HG03095 (cell line): ENCODE results near the gene TUSC1.
"Not testable (repeated sequence)": the region's sequence is repeated elsewhere in the genome, so short reads cannot be mapped to it uniquely, and the experiment has no call there.

Source experiments
- ATAC-seq: cut with Tn5 transposase; IDR thresholded peaks from one replicate; pipeline ENCODE4 v1.9.1; 2021; ENCODE audit warnings: moderate library complexity; ENCODE audit not compliant: unreplicated experiment

Gene TUSC1

DNA sequence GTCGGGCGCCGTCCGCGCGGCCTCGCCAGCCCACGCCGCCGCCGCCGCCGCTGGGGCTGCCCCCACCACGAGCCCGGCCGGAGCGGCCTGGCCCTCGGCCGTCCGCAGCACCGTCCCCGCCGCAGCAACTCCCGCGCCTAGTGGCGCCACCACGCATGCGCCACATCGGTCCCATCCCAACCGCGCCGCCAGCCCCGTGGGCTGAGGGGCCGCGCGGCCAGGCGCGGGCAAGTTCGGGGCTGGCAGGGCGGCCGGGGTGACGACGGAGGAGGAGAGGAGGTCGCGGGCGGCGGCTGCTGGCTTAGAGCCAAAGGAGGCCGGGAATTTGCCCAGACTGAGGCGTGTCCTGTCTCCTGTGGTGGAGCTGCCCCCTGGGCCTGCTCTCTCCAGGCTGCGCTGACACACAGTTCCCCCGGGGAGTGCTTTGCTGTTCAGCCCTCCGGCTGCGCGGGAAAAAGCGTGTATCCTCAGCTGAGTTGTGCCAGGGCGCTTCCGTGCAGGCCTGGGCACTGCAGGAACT lies at the start of gene TUSC1:
TUSC1 (minus strand) TSS at position 298 of the 520 bp plus-strand sequence; CDS start at position 166, 132 bp downstream.
- peak; percentile 64 for ATAC-seq

DNA sequence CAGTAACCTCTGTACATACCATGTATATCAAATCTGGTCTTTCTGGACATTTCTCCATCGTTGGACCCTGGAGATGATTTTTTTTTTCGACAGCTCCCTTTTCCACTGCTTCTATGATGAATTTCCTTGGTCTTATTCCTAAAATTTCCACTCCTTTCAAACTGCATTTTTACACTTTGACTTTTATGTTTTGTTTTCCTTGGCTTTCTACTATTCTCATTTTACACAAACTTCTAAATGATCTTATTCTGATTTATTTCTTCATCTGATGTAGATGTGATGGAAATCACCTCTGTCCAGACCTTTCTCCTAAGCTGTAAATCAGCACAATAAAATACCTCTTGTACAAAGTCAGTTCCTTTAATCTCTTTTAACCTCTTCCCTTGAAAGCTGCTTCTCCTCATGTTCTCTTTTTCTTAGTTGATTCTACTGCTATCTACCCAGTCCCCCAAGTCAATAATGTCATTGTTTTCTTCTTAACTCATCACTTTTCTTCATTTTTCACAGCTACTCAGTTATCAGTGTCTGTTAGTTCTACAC lies 48.7 kb upstream of the TUSC1 start:
- no peak for ATAC-seq

DNA sequence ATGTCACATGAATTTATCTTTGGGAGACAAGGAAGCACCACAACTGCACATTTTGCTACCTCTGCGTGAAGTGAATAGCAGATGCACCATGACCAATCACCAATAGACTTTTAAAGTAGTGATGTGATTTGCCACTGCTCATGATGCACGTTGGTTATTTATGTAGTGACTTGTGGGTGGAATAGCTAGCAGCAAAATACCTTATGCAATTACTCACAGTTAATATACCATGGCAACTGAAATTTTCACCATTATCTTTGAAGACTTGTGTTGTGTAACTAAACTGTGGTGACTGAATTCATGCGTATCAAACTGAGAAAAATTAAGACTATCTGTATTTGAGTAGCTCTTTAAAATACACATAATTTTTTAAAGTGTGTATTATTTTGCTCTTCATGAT lies 46.2 kb upstream of the TUSC1 start:
- ATAC-seq = no peak

DNA sequence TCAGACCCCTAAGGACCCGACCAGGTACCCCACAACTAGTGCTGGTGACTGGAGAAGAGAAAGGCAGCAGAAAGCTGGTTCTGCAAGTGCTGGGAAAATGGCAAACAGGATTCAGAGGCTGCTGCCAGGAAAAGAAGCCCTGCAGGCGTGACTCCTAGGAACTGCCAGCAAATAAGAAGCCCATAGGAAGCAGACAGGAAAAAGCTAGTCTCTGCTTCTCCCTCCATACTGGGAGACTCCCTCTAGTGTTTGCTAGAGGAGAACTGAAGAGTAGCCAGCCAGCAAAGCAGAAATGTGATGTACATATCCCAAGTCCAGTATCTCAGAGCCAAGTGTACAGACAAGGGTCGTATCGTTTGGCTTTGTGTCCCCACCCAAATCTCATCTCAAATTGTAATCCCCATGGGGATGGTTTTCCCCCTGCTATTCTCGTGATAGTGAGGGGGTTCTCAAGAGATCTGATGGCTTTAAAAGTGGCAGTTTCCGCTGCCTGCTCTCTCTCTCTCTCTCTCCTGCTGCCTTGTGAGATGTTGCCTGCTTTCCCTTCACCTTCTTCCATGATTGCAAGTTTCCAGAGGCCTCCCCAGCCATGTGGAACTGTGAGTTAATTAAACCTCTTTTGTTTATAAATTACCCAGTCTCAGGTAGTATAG lies 38.1 kb upstream of the TUSC1 start:
- no peak for ATAC-seq

DNA sequence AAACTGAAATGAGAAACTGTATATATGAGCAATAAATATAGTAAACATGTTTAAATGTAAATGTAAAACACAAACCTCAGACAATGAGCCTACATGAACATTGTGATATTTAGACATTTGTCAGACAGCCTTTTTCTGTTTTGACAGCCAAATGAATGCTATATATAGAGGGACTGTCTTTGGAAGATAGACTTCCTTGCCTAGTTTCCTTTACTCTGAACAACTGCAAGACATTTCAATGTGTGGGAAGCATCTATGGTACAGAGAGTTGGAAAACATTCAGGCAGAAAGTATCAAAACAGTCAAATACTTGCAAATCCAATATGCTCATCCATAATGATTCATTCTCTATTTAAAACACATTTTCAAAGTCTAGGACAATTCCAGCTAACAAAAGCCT lies 31.7 kb upstream of the TUSC1 start:
- no peak for ATAC-seq

DNA sequence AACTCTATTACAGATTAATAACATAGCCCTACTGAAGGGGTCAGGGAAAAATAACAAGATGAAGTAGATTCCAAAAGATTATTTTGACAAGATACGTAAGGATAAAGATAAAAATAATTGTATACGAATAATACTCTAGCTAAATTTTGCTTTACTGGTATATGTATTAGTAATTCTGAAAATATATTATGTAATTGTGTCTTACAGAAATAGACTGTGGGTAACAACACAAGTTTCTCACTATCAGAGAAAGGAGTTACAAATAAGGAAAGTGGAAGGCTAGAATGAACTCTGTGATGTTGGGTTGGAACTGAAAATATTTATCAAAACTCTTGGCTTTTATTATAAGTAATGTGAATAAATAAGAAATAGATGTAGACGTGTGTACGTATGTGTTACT lies 26.6 kb upstream of the TUSC1 start:
- ATAC-seq = no peak

DNA sequence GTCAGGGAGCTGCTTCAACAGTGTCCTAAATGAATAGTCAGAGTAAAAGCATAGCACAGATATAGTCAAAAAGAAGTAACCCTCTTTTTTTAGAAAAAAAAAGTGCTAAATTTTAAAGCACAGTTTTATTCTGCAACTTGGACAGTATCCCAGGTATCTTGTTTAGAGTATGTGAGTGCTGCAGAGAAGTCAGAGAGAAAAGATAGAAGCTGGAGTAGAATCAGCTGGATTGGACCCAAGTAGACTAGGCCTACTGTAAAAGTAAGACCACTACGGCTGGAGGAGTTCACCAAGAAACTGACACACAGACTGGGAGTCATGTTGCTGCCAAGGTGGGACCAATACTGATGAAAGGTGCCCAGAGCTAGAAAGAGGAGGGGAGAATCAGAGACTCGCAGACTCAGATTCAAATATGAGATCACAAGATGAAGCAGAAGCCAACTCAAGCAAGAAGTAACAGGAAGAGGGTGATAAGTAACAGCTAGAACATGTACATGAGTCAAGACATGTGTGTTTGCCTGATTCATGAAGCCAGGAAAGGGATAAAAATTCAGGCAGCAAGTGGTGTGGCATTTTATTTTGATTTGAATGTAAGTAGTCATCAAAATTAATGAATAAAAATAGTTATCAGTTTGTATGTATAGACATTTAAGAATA lies 25.6 kb upstream of the TUSC1 start:
- ATAC-seq = no peak

DNA sequence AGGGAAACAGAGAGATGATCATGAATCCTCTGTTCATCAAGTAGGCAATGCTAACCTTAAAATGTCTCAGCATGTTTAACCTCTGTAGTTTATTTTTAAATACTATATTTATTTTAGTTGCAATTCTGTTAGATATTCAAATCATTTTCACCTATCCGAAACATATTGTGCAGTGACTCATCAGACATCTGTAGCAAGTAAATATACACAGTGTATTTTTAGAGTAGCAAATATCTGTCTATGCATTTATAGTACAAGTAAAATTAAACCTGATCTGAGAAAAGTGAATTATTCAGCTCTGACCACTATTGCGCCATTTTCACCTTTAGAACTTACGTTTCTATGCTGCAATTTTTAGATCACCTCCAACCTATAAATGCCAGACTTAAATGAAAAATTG lies 24.3 kb upstream of the TUSC1 start:
- ATAC-seq = no peak

DNA sequence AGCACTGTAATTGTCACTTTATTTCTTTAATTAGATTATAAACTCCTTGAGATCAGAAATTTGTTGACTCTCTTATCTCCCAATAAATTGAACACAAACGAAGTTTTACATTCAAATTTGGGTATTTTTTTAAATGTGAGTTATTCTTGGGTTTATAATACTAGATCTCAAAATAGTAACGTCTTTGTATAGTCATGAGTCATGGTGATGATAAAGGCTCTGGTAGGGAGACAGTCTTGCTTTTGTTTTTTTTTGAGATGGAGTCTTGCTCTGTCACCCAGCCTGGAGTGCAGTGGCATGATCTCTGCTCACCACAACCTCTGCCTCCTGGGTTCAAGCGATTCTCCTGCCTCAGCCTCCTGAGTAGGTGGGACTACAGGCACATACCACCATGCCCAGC lies 22.7 kb upstream of the TUSC1 start:
- not testable (repeated sequence) for ATAC-seq

DNA sequence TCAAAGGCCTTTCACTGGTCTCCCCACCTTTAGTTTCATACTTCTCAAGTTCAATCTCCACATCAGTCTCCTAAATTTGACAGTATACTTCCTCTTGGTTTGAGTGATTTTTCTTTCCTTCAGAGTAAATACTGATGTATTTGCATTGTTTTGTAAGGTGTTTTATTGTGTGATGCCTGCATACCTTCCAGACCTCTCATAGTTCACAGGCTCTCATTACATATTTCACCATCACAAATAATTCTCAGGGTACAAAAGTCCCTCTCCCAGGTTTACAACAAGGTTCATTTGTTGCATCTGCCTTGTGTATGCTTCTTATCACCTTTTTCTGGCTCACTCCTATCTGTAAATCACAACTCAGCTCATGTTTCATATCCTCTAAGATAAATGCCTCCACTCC lies 22.2 kb upstream of the TUSC1 start:
- ATAC-seq = no peak

DNA sequence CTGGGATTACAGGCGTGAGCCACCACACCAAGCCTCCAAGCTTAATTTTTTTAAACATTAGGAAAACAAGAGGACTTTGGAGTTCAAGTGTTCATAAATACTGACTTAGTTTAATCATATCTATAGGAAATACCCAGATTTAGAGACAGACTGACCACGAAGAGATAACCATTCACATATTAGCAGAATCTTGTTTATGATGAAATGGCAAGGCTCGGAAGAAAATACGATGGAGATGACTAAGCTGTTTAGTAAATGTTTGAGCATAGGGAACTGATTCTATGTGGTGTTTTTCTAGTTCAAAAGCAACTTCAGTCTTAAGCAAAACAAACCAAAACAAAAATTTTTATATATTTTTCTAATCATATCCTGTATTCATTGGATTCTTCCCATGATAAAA lies 13.5 kb upstream of the TUSC1 start:
- no peak for ATAC-seq

DNA sequence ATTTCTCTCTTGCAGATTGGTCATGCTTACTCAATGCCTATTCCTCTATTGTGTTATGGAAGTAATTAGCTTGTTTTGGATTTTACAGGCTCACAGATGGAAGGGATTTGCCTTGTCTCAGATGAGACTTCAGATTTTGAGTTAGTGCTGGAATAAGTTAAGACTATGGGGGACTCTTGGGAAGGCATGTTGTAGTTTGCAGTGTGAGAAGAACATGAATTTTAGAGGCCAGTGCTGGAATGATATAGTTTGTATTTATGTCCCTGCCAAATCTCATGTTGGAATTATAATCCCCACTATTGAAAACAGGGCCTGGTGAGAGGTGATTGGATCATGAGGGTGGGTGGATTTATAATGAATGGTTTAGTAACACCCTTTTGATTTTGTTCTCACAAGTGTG lies 6.1 kb upstream of the TUSC1 start:
- ATAC-seq = no peak

DNA sequence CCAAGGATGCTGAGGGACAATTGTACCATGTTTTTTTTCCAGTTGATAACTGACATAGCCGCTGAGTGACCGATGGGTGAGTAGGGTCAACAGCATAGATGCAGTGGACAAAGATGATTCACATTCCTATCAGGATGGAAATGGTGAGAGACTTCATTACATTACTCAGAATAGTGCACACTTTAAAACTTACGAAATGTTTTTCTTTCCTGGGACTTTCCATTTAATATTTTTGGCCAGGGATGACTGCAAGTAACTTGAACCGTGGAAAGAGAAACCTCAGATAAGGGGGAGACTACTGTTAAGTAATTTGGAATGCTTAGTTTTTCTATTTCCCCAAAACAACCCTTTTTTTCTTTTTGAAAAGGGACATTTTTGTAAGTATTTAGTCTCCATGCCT lies 3.0 kb upstream of the TUSC1 start:
- no peak for ATAC-seq

DNA sequence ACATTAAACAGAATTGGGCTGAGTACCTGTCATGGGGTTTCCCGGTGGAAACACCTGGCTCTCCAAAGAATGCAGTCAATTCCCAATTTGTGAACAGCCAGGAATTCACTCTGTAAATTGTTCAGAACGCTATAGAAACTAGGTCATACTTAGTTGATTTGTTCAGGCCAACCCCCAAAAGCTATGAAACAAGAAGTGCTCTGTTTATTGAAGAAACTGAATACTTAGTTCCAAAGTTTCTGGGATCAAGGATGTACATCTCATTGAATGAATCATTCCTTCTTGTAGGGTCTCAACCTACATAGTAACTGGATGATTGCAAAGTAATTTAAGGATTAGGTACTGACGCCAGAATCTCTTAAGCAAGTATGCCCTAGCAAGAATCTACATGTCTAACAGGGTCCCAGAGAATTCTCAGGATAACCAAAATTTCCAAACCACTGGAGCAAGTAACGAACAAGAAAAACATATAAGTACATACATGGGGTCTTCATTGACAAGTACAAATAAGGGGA lies 659 bp upstream of the TUSC1 start:
- ATAC-seq = no peak

DNA sequence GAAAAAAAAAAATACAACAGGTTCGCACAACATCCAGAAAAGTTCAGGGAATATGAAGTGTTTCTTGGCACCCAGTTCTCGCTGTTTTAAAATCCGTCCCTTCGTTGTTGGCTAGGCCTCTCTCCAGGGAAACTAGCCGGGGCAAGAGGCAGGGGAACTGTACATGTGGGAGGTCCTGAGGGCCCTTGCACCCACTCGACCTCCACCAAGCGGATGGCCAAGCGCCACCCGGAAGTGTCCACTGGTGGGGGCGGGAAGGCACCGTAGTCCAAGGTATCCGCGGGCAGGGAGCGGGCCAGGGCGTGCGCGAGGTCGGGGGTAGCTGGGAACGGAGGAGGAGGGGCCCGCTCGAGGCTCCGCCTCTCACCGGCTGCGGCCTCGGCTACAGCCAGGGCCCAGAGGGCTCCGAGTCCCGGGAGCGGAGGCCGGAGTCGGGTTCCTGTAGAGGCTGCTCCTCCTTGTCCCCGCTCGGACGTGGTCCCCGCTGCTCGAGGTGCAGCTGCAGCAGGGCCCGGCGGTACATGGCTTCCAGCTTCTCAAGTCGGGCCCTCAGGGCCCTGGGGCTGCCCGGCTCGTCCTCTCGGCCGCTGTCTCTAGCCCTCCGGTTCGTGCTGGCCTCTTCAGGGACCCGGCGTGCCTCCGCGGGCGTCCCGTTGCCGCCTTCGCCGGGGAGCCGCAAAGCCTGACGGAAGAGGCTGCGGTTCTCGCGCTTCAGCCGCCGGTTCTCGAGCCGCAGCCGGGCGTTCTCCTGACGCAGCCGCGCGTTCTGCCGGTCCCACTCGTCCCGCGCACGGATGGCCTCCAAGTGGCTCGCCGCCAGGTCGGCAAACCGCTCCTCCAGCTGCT lies 720 bp downstream of the TUSC1 start:
- ATAC-seq = peak; percentile 69

DNA sequence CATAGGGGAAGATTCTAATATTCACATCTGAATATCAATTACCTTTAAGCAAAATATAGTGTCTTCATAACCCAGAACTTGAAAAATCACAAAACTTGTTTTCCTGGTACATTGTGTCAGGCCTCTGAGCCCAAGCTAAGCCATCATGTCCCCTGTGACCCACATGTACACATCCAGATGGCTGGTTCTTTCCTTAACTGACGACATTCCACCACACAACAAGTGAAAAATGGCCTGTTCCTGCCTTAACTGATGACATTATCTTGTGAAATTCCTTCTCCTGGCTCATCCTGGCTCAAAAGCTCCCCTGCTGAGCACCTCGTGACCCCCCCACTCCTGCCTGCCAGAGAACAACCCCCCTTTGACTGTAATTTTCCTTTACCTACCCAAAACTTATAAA lies 2.4 kb downstream of the TUSC1 start:
- ATAC-seq = not testable (repeated sequence)

DNA sequence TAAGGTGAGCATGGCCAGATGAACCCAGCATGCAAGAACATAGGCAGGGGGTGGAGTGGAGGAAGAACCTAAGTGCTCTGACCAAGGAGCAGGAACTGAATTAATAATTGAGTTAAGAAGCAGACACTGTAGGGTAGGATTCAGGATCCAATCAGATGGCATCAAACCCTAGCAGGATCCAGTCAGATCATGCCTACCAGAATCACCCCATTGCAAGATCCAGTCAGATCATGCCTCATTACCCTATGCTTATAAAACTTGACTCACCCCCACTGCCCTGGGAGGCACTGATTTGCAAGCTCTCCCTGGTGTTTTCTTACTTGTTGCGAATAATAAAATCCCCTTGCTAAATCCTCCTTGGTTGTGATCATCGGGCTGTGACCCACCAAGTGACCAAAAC lies 19.7 kb downstream of the TUSC1 start:
- no peak for ATAC-seq

DNA sequence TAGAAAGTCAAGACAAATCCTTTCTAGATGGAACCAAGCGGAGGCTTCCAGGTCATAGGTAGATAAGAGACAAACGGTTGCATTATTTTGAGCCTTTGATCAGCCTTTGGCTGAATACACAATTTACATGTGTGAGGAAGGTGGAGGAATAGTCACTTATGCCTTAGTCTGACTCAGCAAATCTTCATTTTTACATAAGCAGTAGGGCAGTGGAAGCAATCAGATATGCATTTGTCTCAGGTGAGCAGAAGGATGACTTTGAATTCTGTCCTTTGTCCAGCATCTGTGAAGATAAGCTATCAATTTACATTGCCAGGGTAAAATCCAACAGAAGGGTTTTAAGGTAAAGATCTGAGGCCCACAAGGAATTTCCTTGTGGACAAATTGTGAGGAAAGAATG lies 23.8 kb downstream of the TUSC1 start:
- no peak for ATAC-seq

DNA sequence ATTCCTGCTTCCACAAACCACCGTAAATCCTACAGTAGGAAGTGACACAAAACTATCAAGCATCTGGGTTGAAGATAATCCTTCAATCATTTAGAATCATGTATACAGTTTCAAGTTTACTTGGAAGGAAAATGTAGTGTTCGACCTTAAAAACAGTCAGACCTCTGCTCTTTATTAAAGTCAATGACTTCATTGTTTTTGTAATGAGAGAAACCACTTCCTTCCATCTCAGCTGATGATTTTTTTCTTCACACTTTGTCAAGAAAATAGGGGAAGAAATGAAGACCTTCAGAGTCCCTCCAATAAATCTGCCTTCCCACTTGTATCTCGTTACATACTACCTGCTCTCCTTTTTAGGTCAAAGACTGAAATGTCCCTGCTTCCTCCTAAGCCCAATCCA lies 30.1 kb downstream of the TUSC1 start:
- no peak for ATAC-seq

DNA sequence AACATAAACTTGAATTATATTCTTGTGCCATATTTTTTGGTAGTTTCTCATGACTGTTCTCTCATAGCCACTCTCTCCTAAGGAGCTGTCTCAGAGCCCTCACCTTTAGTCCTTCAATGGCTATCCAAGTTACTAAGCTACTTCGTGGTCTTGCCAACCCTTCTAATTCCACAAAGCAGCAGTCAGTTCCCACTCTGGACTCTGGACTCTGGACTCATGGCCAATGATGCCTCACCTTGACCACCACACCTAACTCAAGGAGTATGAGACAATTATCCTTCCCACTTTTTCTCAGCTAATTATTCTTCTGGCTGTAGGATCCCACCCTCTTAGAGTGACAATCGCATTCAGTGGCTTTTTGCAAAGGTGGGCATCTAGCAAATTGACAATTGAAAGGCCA lies 42.2 kb downstream of the TUSC1 start:
- no peak for ATAC-seq

DNA sequence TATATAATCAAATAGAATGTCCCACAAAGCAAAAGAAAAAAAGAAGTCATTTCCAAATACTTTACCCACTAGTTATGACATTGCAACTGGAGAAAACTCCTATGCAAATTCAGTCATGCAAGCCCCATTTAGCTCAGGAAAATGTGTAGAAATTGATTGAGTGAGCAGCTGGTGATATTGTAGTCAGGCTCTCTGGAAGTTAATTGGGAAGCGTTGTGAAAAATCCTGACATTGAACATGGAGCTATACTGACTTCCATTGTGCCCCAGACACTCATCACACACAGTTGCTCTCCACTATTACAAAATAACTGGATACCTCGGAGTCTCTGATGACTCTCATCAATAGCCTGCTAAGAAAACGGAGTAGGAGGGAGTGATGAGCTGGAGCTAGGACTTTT lies 49.0 kb downstream of the TUSC1 start:
- ATAC-seq = no peak
